GM18907 (cell line): ENCODE results near the gene CYTH4.
"Not testable (repeated sequence)": the region's sequence is repeated elsewhere in the genome, so short reads cannot be mapped to it uniquely, and the experiment has no call there.

Experiments used
- ATAC-seq: cut with Tn5 transposase; IDR thresholded peaks from one replicate; pipeline ENCODE4 v1.9.1; 2021; ENCODE audit warnings: mild to moderate bottlenecking, moderate library complexity; ENCODE audit not compliant: unreplicated experiment

The CYTH4 gene

DNA sequence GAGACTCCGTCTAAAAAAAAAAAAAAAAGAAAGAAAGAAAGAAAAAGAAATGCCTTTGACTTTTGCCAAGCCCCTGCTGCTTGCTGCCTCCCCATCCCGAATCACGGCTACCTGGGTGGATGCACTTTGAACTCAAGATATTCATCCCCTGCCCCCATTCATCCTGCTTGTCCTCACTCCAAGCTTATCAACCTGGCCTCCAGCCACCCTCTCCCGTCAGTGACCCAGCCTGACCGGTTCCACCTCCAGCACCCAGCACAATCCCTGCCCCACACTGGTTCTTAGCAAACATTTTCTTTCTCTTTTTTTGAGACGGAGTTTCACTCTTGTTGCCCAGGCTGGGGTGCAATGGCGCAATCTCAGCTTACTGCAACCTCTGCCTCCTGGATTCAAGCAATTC is 44.4 kb downstream of the CYTH4 start:
- no peak for ATAC-seq

DNA sequence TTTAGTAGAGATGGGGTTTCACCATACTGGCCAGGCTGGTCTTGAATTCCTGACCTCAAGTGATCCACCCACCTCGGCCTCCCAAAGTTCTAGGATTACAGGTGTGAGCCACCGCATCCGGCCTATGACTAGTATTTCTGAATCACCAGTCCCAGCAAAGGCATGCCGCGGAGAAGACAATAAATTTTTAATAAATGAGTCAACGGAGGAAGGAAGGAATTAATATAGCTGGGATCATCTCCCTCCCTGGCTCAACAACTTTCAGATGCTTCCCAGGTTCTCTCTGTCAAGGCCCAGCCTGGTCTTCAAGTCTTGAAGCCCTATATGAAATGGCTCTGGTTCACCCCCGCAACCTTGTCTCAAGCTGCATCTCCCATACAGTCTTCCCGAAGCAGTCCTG is 45.7 kb downstream of the CYTH4 start:
- no peak for ATAC-seq

DNA sequence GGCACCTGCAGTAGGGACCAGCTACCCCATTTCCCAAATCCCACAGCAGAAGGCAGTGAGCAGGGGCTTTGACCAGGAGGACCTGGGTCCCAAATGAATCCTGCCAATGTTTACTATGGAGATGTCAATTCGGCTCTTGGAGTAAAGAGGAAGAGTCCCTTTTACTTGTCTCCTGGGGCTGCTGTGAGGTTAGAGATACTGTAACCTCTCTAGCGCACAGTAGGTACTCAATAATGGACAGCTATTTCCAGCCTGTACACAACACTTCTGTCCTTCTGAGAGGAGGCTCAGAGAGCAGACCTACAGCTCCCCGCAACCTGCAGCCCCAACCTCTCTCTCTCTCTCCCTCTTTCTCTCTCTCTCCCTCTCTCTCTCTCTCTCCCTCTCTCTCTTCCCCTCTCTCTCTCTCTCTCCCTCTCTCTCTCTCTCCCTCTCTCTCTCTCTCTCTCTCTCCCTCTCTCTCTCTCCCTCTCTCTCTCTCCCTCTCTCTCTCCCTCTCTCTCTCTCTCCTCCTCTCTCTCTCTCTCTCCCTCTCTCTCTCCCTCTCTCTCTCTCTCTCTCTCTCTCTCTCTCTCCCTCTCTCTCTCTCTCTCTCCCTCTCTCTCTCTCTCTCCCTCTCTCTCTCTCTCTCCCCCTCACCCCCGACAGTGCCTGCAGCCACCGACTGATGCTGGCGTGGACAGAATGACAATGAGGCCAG is 46.4 kb downstream of the CYTH4 start:
- not testable (repeated sequence) for ATAC-seq

DNA sequence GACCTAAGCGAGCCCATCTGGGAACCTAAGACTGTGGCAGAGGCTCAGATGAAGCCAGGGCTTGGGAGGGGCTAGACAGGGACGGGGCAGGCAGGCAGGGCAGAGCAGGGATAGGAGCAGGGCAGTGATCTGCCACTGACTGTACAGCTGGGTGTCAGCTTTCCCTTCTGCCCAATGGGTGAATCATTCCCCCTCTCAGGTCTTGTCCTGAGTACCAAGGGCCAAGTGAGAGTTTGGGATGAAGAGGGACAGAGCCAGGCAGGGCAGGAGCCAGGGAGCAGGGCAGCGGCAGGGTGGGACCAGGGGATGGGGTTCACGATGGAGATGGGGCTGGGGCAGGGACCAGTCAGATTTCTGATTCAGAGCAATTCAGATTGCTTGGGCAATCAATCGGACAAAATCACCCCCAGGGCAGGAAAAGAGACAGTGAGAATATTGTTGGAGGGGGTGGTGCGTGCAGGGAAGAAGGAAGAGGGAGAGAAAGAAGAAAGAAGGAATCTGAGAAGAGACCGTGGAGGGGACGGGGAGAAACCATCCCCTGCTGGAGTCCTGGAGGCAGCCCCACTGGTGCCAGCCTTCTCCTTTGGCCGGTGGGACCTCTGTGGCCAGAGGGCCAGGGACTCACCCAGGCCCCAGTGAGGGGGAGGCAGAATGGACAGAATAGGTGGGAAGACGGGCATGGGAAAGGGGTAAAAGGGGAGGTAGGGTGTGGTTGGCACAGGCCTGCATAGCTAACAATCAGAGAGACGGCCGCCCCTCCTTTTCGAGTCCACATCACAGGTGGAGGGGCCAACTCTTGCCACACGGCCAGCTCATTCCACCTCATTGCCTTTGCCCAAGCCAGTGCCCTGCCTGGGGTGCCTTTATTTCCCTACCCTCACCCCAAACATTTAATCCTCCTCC is 47.2 kb downstream of the CYTH4 start:
- ATAC-seq, result no peak

DNA sequence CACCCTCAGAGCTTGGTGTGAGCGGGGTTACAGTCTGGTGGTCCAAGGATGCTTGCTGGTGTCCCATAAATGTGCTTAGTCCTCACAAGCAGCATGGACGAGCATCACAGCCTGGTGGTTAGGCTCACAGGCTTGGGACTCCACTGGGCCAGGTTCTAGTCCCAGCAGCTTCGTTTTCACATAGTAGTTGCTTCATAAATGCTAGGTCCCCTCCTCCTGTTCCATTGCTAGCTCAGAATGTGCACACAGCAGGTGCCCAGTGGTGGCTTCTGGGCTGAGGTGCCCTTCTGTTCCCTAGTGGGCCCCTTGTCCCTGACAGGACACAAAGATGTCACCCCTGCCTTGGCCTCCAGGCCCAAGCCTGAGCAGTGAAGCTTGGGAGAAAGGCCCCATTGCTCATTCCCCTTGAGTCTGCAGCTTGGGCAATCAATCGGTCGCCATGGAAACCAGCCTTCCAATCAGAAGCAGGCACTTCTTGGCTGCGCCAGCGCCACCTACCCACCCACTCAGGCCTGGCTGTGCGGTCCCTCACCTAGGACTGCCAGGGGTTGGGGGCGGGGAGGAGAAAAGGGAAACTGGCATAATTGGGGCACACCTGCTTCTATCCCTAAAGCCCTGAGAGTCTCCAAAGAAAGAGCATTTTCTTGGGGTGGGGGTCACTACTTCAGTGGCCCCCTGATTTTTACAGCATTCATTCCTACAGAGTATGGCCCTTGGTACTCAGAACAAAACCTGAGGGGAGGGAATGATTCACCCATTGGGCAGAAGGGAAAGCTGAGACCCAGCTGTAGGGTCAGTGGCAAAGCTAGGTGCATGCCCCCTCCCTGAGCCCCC is 48.1 kb downstream of the CYTH4 start:
- no peak for ATAC-seq

DNA sequence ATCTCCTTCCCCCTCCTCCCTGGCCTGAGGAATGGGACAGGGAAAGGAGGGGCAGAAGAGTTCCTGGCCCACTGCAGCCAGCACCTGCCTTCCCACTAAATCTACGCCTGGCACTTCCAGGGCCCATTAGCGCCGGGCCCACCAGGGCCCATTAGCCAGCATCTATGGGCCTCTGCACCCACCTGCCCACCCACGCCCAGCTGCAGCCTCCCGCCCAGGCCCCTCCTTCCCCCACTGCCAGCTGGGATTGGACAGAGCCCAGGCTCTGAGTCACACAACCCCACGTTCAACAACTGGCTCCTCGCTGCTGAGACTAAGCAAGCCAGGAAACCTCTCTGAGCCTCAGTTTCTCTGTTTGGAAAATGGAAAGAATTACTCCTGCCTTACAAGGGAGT is 48.7 kb downstream of the CYTH4 start:
- ATAC-seq, result no peak

DNA sequence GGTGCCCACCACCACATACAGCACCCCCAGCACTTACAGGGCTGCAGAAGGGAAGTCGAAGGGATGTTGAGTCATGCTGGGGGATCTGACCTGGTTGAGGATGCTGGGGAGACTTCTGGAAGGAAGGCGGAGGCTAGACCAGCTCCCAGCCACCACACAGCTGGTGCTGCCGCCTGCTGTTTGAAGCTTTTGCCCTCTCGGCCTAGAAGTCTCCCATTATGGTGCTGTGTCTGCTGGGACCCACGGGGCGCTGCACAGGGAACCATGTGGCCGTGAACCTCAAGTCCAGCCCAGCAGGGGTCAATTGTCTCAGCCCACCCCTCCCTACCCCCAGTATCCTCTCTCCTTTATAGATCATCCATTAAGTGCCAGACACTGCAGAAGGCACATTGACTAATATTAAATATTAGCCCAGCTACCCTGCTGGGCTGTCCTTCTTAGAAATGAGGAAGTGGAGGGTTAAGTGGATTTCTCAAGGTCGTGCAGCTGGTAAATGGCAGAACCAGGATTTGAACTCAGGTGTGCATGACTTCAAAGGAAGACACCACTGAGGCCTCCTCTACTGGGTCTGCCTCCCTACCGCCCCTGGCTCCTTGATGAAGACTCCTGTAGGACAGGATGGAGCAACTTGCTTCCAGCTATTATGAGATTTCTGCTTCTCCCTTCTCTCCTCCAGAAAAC is 49.7 kb downstream of the CYTH4 start:
- no peak for ATAC-seq

DNA sequence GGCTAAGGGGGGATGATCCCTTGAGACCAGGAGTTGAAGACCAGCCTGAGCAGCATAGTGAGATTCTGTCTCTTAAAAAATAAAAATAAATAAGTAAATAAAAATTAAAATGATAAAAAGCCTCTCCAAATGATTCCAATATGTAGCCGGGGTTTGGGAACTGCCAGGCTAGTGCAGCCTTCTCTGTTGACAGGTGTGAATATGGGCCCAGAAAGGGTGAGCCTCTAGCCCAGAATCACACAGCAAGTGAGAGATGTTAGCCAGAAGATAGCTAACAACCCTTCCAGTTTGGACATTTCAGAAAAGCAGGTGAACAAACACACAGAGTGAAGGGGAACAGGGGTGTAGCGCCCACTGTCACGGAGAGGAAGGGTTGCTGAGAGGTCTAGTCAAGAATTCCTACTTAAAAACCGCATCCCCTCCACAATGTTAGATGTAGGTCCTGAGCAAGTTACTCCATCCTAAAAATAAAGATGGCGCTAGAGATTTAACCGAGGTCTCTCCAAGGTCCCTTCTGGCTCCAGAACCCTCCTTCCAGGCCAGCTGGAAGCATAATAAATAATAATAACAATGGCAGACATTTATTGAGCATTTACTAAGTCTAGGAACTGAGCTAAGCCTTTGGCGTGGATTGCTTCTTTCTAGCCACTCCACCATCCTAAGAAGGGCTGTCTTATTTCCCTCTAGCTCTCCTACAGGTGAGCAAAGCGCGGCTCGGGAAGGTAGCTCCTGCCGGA is 51.6 kb downstream of the CYTH4 start:
- no peak for ATAC-seq

DNA sequence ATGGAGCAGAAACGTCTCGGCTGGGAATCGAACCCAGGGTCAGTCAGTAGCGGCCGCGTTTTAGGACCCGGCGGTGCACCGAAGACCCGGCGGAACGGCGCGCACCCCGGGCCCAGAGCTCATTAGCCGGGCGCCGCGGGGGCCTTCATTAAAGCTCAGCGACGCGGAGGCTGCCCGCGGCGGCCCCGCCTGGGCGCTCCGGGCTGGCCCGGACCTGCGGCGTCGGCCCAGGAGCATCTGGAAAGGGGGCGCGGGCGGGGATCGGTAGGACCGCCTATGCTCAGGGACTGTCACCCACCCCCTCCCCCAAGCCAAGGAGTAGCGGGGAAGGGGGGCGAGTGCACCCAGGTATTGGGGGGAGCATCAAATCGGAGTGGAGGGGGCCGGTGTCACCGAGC is 52.2 kb downstream of the CYTH4 start:
- ATAC-seq, result no peak

DNA sequence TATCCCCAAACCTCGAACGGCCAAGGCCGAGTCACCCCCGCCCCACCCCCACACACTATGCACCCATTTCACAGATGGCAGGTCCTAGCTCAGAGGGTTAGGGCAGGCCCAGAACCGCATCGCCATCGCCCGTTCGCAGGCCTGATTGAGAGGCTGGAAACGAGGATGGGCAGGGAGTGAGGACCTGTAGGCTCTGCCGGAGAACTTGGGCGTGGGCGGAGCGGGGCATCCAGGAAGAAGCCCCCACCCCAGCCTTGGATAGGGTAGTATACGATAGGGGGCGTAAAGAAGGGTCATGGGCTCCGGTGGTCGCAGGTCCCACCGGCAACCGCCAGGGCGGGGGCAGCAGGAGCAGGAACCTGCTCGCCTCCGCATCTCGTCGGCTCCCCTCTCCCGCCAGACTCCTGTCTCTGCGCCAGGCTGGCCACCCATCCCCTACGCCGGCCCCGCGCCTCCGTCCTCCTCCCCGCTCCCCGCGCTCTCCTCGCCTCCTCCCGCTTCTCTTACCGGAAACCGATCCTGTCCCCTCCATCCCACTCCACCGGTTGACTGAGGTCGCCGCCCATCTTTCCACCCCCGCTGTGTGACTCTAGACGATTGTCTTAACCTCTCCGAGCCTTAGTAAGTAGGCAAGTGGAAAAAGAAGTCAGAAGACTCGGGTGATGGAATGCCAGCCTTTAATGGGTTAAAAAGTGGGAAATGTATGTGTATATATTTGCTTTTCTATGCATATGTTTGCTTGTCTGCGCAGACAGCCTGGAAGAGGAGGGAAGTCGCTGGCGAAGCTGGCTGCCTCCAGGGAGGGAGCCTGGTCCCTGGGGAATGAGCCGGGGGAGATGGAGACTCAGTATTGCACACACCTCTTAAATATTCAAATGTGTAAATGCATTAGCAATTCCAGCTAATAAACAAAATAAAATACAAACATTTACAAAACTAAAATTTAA is 52.8 kb downstream of the CYTH4 start:
- ATAC-seq, result no peak

DNA sequence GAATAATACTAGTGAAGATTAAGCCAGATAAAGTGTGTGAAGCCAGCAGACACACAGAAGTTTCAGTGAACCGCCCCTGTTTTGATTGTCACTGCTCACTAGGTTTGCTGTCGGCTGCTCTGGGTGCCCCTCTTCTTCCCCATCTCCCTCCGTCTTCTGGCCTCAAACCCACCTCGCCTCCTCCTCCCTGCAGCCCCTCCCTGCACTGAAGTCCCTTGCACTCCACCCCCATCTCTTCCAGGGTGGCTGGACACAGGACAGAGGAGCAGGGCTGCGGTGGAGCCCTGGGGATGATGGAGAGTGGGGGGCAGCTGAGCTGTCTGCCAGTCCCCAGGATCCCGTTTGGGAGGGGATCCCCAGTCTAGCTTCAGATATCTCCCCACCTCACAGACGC is 53.5 kb downstream of the CYTH4 start:
- no peak for ATAC-seq

DNA sequence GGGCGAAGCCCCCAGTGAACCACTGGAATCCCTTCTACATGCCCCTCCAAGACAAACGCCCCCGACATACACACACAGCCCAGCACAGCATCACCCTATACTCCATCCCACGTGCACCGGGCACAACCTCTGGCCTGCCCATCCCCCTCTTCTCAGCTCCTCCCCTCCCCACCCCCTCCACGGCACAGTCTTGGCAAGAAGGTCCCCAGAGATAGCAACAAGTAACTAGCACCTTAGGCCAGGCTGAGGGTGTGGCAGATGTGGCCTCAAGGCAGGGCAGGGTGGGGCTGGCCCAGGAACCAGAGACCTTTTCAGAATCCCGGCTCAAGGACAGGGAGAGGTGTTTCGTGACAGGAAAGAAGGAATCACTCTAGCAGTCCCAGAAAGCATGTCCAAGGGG is 54.3 kb downstream of the CYTH4 start:
- no peak for ATAC-seq

DNA sequence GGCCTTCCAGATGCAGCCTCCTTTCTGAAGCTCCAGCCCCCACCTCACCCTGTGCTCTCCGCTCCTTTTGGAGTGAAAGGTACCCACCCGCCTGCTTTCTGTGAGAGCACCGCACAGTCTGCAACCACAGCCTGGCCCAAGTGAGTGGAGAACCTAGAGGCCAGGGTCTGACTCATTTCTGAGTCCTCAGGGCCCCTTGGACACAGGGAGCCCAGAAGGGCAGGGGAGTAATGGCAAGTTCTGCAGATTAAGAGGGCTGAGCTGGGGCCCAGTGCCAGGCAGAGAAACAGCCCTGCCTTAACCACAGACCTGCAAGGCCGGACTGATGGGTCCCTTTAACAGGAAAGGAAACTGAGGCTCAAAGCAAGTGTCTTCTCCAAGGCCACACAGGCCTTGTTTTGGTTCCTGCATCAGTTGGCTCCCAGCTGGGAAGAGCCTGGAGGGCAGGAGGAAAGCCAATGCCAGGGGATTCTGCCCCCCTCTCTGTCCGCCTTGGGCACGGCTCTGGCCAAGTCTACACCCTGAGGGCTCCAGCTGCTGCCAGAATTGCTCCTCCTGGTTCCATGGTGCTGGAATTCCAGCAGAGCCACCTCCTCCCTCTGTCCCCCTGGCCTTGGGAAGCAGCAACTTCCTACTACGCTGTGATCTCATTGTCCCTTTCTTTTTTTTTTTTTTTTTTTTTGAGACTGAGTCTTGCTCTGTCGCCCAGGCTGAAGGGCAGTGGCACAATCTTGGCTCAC is 55.1 kb downstream of the CYTH4 start:
- ATAC-seq, result no peak

DNA sequence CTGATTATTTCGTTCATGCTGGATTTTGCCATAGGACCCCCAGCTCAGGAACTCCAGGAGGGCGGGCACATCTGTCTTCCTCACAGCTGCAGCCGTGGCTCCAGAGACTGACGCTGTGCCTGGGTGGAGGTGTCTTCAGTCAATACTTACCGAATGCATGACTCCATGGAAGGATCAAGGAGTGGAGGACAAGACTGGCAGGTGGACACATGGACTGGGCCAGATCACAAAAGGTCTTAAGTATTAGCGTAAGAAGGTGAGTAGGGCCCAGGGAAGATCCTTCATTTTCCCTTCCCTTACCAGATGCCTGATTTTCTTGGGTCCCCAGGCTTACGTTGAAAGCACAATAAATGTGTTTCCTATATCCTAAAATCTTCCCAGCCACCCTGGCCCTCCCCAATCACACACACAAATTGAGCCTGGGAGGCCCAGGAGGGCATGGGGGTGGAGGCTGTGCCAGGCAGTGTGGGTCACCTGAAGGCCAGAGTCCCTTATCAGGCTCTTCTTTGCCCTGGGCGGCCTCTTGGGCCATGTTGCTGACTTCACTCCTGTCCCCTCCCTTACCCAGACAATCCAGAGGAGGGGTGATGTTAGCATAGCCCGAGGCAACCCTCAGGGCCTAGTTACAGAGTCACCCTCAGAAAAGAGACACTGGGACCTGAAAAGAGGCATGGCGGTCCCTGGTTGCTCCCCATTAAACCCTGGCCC is 56.4 kb downstream of the CYTH4 start:
- no peak for ATAC-seq

DNA sequence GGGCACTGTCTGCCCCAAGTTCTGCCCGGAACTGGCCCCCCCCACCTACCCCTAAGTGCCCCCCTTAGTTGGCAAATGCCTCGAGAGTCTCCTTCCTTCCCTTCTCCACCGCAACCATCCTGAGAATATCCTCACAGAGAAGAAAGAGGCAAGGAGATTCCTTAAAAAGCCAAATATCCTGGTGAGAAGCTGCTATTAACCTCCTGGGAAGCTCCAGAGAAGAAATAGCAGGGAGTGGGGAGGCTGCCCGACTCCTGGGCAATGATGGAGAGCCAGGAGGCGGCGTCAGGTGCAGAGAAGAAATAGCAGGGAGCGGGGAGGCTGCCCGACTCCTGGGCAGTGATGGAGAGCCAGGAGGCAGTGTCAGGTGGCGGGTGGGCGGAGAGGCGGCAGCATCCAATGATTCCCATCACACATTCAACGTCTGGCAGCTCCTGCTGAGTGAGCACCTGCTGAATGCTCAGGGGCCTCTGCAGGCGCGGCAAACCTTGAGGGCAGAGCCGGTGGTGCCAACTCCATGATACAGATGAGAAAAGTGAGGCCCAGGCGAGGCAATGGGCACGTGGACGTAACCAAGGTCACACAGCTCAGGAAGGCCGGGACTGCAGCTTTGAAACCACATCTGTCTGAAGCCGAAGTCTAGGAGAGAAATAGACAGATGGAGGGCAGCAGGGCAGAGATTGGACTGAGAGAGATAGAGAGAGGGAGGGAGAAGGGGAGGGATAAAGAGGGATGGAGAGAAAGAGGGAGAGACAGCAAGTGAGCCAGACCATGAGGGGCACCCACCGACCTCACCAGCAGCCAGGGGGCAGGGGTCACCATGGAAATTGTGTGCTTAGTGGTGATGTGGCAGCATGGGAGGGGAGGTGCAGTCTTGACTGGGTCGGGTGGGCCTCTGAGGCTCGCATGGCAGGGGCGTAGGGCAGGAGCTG is 58.3 kb downstream of the CYTH4 start:
- ATAC-seq, result no peak

DNA sequence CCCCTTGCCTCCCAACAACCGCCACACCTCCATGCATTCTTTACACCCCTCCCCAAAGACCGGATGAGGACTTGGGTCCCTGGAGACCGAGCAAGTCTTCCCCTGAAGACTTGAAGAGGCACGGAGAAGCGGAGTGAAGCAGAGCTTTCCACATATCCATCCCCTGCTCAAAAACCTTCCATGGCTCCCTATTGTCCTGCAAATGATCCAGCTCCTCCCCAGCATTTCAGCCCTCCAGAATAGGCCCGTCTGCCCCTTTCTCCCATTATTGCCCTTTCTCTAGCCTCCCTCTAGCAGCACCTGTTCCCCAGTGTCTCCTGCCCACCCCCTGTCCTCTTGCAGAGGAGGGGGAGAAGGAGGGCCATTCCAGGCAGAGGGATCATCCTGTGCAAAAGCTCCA is 59.8 kb downstream of the CYTH4 start:
- no peak for ATAC-seq

DNA sequence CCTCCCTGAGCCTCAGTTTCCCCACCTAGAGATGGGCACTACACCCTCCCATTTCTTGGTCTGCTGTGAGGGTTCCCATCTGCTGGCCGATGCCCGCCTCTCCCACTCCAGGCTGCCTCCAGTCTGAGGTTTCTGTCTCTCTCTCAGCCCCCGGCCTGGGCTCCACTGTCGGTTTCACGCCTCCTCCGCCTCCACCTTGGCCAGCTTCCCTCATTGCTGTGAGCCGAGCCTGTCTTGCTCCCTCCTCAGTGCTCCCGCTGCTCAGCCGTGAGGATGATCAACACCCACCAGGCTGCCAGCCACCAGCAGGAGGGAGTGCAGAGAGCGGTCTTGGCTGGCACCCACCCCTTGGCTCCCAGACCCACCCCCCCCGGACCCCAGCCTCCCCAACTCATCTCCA is 61.0 kb downstream of the CYTH4 start:
- no peak for ATAC-seq
